ENCODE results near the gene METTL1. TPM values are rescaled to one million over a fixed set of nuclear protein-coding genes. Genes with fewer than 3 reads are reported as not detected.
A peak's percentile ranks its signal among the peaks of the same experiment; 100 is the strongest.

The METTL1 gene
- polyA plus RNA-seq, 1 experiment, result 20.1 TPM

GRCh38 chr12:57758552-57759359, 13.1 kb downstream of the METTL1 start:
- no peak for TF ChIP-seq CTCF (IDR thresholded peaks at IDR 0.05; ENCODE audit: low read depth, low read length)
- CTCF ChIA-PET, result interaction anchor here (1.0 to 1.4 kb wide), 2 partner anchors 23 to 147 kb away, joined by 3 to 4 read pairs; no protein-coding TSS in a partner anchor
- POLR2A ChIA-PET, result no interaction called here

GRCh38 chr12:57757771-57758170, 14.1 kb downstream of the METTL1 start:
- H3K27me3 ChIP-seq (ENCODE audit: control insufficient read depth, insufficient read depth, low read length), result peaks cover 18% of the 10 kb centered on the region
- CTCF ChIA-PET, result interaction anchor here (1.4 to 2.3 kb wide), 2 partner anchors 8 to 9 kb away, joined by 3 to 24 read pairs; partner anchors contain the start of gene CYP27B1
- DNase-seq (ENCODE audit: low read depth, low spot score), result no peak
- POLR2A ChIA-PET, result no interaction called here
- no peak overlapping the region for H3K27ac ChIP-seq (ENCODE audit: low read depth, low read length)
- H3K9me3 ChIP-seq (ENCODE audit: control insufficient read depth, insufficient read depth, low read length), result no peaks in the 10 kb centered on the region; the same call in 1 of the 2 replicates
- no peak overlapping the region for H3K4me3 ChIP-seq (ENCODE audit: low read depth, low read length)
- TF ChIP-seq CTCF (IDR thresholded peaks at IDR 0.05; ENCODE audit: low read depth, low read length), result no peak

More at GRCh38 chr12:57758552-57759359, 13.1 kb downstream of the METTL1 start:
- DNase-seq (ENCODE audit: low read depth, low spot score), result no peak
- H3K4me3 ChIP-seq (ENCODE audit: low read depth, low read length), result no peak overlapping the region
- H3K27me3 ChIP-seq (ENCODE audit: control insufficient read depth, insufficient read depth, low read length), result peaks cover 21% of the 10 kb centered on the region
- no peak overlapping the region for H3K27ac ChIP-seq (ENCODE audit: low read depth, low read length)
- H3K9me3 ChIP-seq (ENCODE audit: control insufficient read depth, insufficient read depth, low read length), result no peaks in the 10 kb centered on the region; the same call in 1 of the 2 replicates

GRCh38 chr12:57756406-57757341, 15.2 kb downstream of the METTL1 start:
- no peak for DNase-seq (ENCODE audit: low read depth, low spot score)
- POLR2A ChIA-PET, result interaction anchor here (0.6 kb wide), 1 partner anchor 10 kb away, joined by 3 read pairs; the partner anchor contains the start of gene CYP27B1
- CTCF ChIA-PET, result interaction anchor here (0.5 to 2.3 kb wide), 26 partner anchors 8 to 1789 kb away, joined by 3 to 24 read pairs (median 6); partner anchors contain the start of genes CYP27B1, EEF1AKMT3, METTL1 and TSFM
- no peaks in the 10 kb centered on the region; the same call in 1 of the 2 replicates for H3K9me3 ChIP-seq (ENCODE audit: control insufficient read depth, insufficient read depth, low read length)
- peak; percentile 80 for TF ChIP-seq CTCF (IDR thresholded peaks at IDR 0.05; ENCODE audit: low read depth, low read length)
- H3K4me3 ChIP-seq (ENCODE audit: low read depth, low read length), result peak overlapping the region; percentile 17
- H3K27ac ChIP-seq (ENCODE audit: low read depth, low read length), result no peak overlapping the region
- H3K27me3 ChIP-seq (ENCODE audit: control insufficient read depth, insufficient read depth, low read length), result peaks cover 18% of the 10 kb centered on the region

- peaks cover 15% of the 10 kb centered on the region for H3K27me3 ChIP-seq (ENCODE audit: control insufficient read depth, insufficient read depth, low read length)
- no peak overlapping the region for H3K27ac ChIP-seq (ENCODE audit: low read depth, low read length)
- no peak for DNase-seq (ENCODE audit: low read depth, low spot score)
- CTCF ChIA-PET, result interaction anchor here (0.5 to 2.3 kb wide), 19 partner anchors 8 to 1788 kb away, joined by 3 to 24 read pairs (median 6); partner anchors contain the start of genes CYP27B1, EEF1AKMT3, METTL1 and TSFM
- peak overlapping the region; percentile 61 for H3K4me3 ChIP-seq (ENCODE audit: low read depth, low read length)
- TF ChIP-seq CTCF (IDR thresholded peaks at IDR 0.05; ENCODE audit: low read depth, low read length), result no peak
- POLR2A ChIA-PET, result interaction anchor here (1.0 kb wide), 1 partner anchor 17 kb away, joined by 3 read pairs; the partner anchor contains the start of gene EEF1AKMT3
- H3K9me3 ChIP-seq (ENCODE audit: control insufficient read depth, insufficient read depth, low read length), result no peaks in the 10 kb centered on the region; the same call in 1 of the 2 replicates
Measured at GRCh38 chr12:57755454-57756372, 16.2 kb downstream of the METTL1 start.

Measured in AG04450 (cell line).